KMS-11 (cell line): ENCODE measurements around the gene FXYD2.

Experiments used
- H2AFZ ChIP-seq: fragments of 200-600 bp; sonication (generic); 2 replicates; pipeline ENCODE4 v1.6.1; 2016; ENCODE audit warnings: antibody characterized with exemption, mixed run types, low read depth
- H3K27ac ChIP-seq: fragments of 200-600 bp; sonication (generic); 2 replicates; pipeline ENCODE4 v1.6.1; 2016; ENCODE audit warnings: mild to moderate bottlenecking, mixed run types
- H3K27me3 ChIP-seq: fragments of 200-600 bp; sonication (generic); 2 replicates; pipeline ENCODE4 v1.6.1; 2017; ENCODE audit warnings: mild to moderate bottlenecking, low read depth, mixed run types, moderate library complexity; ENCODE audit not compliant: insufficient read depth
- H3K36me3 ChIP-seq: fragments of 200-600 bp; sonication (generic); 2 replicates; pipeline ENCODE4 v1.6.1; 2017; ENCODE audit warnings: mild to moderate bottlenecking, mixed run types; ENCODE audit not compliant: insufficient read depth
- H3K4me1 ChIP-seq: fragments of 200-600 bp; sonication (generic); 2 replicates; pipeline ENCODE4 v1.6.1; 2016; ENCODE audit warnings: mild to moderate bottlenecking, low read depth, mixed run types; ENCODE audit not compliant: poor library complexity, severe bottlenecking
- H3K4me2 ChIP-seq: fragments of 200-600 bp; sonication (generic); 2 replicates; pipeline ENCODE4 v1.7.0; 2016; ENCODE audit warnings: mild to moderate bottlenecking, mixed run types
- H3K4me3 ChIP-seq: fragments of 200-600 bp; sonication (generic); IDR thresholded peaks from 2 replicates; pipeline ENCODE4 v1.6.1; 2017; ENCODE audit warnings: low read depth, low read length, mixed read lengths; ENCODE audit not compliant: insufficient read depth
- H3K79me2 ChIP-seq: fragments of 200-600 bp; sonication (generic); 2 replicates; pipeline ENCODE4 v1.6.1; 2016; ENCODE audit warnings: low read depth, mixed run types; ENCODE audit not compliant: insufficient read depth
- H3K9ac ChIP-seq: fragments of 200-600 bp; sonication (generic); 2 replicates; pipeline ENCODE4 v1.6.1; 2016; ENCODE audit warnings: mild to moderate bottlenecking, mixed run types
- H4K20me1 ChIP-seq: fragments of 200-600 bp; sonication (generic); 2 replicates; pipeline ENCODE4 v1.6.1; 2016; ENCODE audit warnings: mild to moderate bottlenecking, mixed run types; ENCODE audit not compliant: insufficient read depth
- TF ChIP-seq, protein P1 (sequence below): fragments of 200-600 bp; sonication (generic); conservative IDR thresholded peaks from 2 replicates; pipeline ENCODE4 v1.6.1; 2017; ENCODE audit warnings: low read depth, mild to moderate bottlenecking, antibody characterized with exemption, low read length, moderate library complexity, mixed read lengths

FXYD2 gene

DNA sequence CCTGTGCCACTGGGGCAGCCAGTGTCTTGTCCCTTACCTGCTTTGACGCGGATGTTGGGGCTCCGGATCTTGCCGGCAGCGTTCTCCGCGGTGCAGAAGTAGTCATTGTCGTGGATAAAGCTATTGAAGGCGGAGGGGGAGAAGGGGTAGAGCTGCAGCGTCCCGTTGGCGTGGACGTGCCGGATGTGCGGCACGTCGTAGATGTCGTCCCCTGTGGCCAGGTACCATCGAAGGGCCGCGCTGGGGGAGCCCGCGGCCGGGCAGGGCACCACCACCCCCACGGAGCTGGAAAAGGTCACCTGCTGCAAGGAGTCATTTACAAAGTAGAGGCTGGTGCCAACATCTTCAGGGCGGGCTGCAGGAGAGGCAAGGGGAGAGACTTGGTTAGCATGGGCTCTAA, 44.1 kb downstream of the FXYD2 start:
- H4K20me1 ChIP-seq, result no peaks in the 10 kb centered on the region
- H3K27ac ChIP-seq, result no peak overlapping the region
- no peaks in the 10 kb centered on the region for H3K4me1 ChIP-seq
- no peaks in the 10 kb centered on the region for H3K79me2 ChIP-seq
- TF ChIP-seq, protein P1, sequence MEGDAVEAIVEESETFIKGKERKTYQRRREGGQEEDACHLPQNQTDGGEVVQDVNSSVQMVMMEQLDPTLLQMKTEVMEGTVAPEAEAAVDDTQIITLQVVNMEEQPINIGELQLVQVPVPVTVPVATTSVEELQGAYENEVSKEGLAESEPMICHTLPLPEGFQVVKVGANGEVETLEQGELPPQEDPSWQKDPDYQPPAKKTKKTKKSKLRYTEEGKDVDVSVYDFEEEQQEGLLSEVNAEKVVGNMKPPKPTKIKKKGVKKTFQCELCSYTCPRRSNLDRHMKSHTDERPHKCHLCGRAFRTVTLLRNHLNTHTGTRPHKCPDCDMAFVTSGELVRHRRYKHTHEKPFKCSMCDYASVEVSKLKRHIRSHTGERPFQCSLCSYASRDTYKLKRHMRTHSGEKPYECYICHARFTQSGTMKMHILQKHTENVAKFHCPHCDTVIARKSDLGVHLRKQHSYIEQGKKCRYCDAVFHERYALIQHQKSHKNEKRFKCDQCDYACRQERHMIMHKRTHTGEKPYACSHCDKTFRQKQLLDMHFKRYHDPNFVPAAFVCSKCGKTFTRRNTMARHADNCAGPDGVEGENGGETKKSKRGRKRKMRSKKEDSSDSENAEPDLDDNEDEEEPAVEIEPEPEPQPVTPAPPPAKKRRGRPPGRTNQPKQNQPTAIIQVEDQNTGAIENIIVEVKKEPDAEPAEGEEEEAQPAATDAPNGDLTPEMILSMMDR, result no peak
- no peak overlapping the region for H3K4me3 ChIP-seq
- H3K9ac ChIP-seq, result no peak overlapping the region
- H3K36me3 ChIP-seq, result no peaks in the 10 kb centered on the region
- H3K4me2 ChIP-seq, result no peak overlapping the region
- no peak overlapping the region for H2AFZ ChIP-seq
- no peaks in the 10 kb centered on the region for H3K27me3 ChIP-seq

DNA sequence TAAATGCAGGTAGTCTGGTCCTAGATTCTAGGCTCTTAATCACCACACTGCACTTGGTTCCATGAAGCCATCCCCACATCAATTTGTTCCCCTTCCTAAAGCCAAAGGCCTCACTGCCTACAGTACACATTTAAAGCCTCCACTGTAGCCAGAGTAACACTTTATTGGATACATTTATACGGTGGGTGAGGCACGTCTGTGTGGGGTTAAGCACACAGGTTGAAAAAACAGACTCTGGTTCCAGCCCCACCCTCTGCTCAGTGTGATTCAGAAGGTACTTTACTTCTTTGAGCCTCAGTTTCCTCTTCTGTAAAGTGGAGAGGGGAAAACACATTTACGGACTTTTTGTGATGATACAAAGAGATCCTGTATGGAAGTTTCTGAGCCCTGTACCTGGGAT, 50.0 kb downstream of the FXYD2 start:
- no peak overlapping the region for H2AFZ ChIP-seq
- H3K9ac ChIP-seq, result no peak overlapping the region
- H3K27me3 ChIP-seq, result no peaks in the 10 kb centered on the region
- no peak overlapping the region for H3K4me3 ChIP-seq
- H3K4me2 ChIP-seq, result no peak overlapping the region
- H4K20me1 ChIP-seq, result no peaks in the 10 kb centered on the region
- TF ChIP-seq, protein P1, result no peak
- no peaks in the 10 kb centered on the region for H3K4me1 ChIP-seq
- no peaks in the 10 kb centered on the region for H3K79me2 ChIP-seq
- no peaks in the 10 kb centered on the region for H3K36me3 ChIP-seq
- H3K27ac ChIP-seq, result no peak overlapping the region

DNA sequence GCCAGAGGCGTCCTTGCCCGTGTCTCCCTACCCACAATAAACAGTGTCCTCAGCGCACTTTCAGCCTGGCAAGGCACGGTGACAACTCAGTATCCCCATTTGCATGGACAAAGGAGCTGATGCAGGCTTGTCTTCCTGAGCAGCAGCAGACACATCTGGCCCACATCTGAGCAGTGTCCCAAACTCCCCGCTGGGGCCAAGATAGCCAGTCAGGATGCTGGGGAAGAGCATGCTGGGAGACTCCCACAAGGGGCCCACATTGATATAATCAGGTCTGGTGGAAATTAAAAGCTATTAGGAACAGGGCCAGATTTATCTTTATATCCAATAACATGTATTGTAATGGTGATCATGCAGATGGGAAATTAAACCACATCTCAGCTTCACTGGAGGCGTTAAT, 52.2 kb downstream of the FXYD2 start:
- TF ChIP-seq, protein P1, result no peak
- Histone ChIP-seq H3K27ac (no peak overlapping the region), H4K20me1 (no peaks in the 10 kb centered on the region), H3K4me2 (no peak overlapping the region), H3K4me3 (no peak overlapping the region), H3K9ac (no peak overlapping the region), H3K4me1 (no peaks in the 10 kb centered on the region), H3K27me3 (no peaks in the 10 kb centered on the region), H2AFZ (no peak overlapping the region), H3K79me2 (no peaks in the 10 kb centered on the region), H3K36me3 (no peaks in the 10 kb centered on the region)

DNA sequence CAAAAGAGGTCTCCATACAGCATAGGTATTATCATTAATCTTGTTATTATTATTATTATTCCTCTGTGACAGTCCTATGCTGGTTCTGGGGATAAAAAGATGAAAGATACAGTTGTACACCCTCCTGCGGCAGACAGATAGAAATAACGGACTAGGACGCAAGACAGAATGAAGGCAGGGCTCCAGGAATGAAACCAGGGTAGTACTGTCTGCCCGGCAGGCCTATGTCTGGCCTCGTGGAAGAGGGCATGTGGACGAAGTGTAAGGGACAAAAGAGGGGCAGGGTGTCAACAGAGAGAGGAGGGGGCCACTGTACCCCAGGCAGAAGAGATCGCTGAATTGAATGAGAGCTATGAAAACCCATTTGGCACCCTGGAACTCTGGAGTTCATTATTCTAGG, 52.7 kb downstream of the FXYD2 start:
- no peak overlapping the region for H2AFZ ChIP-seq
- H3K4me2 ChIP-seq, result no peak overlapping the region
- TF ChIP-seq, protein P1, result no peak
- no peaks in the 10 kb centered on the region for H3K36me3 ChIP-seq
- H3K27me3 ChIP-seq, result no peaks in the 10 kb centered on the region
- no peak overlapping the region for H3K27ac ChIP-seq
- no peaks in the 10 kb centered on the region for H3K4me1 ChIP-seq
- H3K4me3 ChIP-seq, result no peak overlapping the region
- H3K79me2 ChIP-seq, result no peaks in the 10 kb centered on the region
- no peaks in the 10 kb centered on the region for H4K20me1 ChIP-seq
- H3K9ac ChIP-seq, result no peak overlapping the region

DNA sequence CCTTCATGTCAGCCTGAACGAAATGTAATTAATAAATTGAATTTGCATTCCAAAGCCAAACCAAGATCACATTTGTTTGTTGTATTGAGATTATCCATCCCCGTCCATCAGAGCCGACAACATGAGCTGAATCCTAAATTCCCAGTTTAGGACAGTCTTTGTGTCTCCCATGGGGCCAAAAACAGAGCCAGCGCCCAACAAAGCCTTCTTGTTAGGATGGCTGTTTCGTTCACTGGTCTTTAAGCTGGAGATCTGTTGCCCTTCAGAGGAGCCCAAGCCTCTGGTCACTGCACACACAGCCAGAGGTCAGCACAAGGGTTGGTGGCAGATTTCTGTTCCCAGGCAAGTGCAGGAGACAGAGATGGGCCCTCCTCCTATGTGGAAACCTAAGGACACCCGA, 53.3 kb downstream of the FXYD2 start:
- Histone ChIP-seq H3K4me1 (no peaks in the 10 kb centered on the region), H3K27ac (no peak overlapping the region), H3K4me3 (no peak overlapping the region), H2AFZ (no peak overlapping the region), H3K79me2 (no peaks in the 10 kb centered on the region), H4K20me1 (no peaks in the 10 kb centered on the region), H3K4me2 (no peak overlapping the region), H3K27me3 (no peaks in the 10 kb centered on the region), H3K36me3 (no peaks in the 10 kb centered on the region), H3K9ac (no peak overlapping the region)
- TF ChIP-seq, protein P1, result no peak
